HG03342 (cell line): ENCODE data around the gene EEF2K.
A peak's percentile ranks its signal among the peaks of the same experiment; 100 is the strongest.
"Not testable (repeated sequence)": the region's sequence is repeated elsewhere in the genome, so short reads cannot be mapped to it uniquely, and the experiment has no call there.

Experiments
- ATAC-seq: cut with Tn5 transposase; IDR thresholded peaks from one replicate; pipeline ENCODE4 v1.9.1; 2021; ENCODE audit warnings: mild to moderate bottlenecking, moderate library complexity; ENCODE audit not compliant: unreplicated experiment

The EEF2K gene

GRCh38 chr16:22291860-22292318 lies 85.8 kb downstream of the EEF2K start:
- no peak for ATAC-seq

- ATAC-seq, result no peak
Measured at GRCh38 chr16:22292320-22292719, 86.2 kb downstream of the EEF2K start.

- ATAC-seq, result no peak
Measured at GRCh38 chr16:22293137-22294106, 87.3 kb downstream of the EEF2K start.

GRCh38 chr16:22296225-22297113 lies 90.4 kb downstream of the EEF2K start:
- no peak for ATAC-seq

GRCh38 chr16:22297114-22297870 lies 91.2 kb downstream of the EEF2K start, which contains the start of gene POLR3E:
POLR3E (plus strand) TSS chr16:22297409; CDS start chr16:22302969, 5,560 bp downstream.
- peak; percentile 82 for ATAC-seq

GRCh38 chr16:22297871-22298733 lies 92.0 kb downstream of the EEF2K start:
- ATAC-seq, result no peak

GRCh38 chr16:22299036-22299435 lies 93.0 kb downstream of the EEF2K start:
- no peak for ATAC-seq

- ATAC-seq, result no peak
Measured at GRCh38 chr16:22300427-22301071, 94.5 kb downstream of the EEF2K start.

- not testable (repeated sequence) for ATAC-seq
Measured at GRCh38 chr16:22301423-22301822, 95.3 kb downstream of the EEF2K start.

- no peak for ATAC-seq
Measured at GRCh38 chr16:22302776-22303363, 96.8 kb downstream of the EEF2K start.

GRCh38 chr16:22304411-22304810 lies 98.3 kb downstream of the EEF2K start:
- ATAC-seq, result no peak

- ATAC-seq, result no peak
Measured at GRCh38 chr16:22306788-22307187, 100.7 kb downstream of the EEF2K start.

GRCh38 chr16:22307838-22308237 lies 101.8 kb downstream of the EEF2K start:
- no peak for ATAC-seq

GRCh38 chr16:22308824-22309520 lies 102.9 kb downstream of the EEF2K start:
- no peak for ATAC-seq

GRCh38 chr16:22311520-22311919 lies 105.4 kb downstream of the EEF2K start:
- ATAC-seq, result no peak

- no peak for ATAC-seq
Measured at GRCh38 chr16:22312897-22313781, 107.1 kb downstream of the EEF2K start.

GRCh38 chr16:22313876-22314470 lies 107.9 kb downstream of the EEF2K start:
- ATAC-seq, result no peak
